Medulla oblongata (tissue), 1 donor: ENCODE data around the gene PTPRM.

Experiments used
- DNase-seq: peaks from one replicate; pipeline ENCODE4 v3.0.0-alpha.2; 2015; ENCODE audit errors: extremely low spot score

Gene PTPRM

GRCh38 chr18:8163286-8163959 is 596.3 kb downstream of the PTPRM start:
- DNase-seq: peak; percentile 61

- no peak for DNase-seq
Measured at GRCh38 chr18:8165095-8165494, 598.0 kb downstream of the PTPRM start.

GRCh38 chr18:8167026-8167425 is 599.9 kb downstream of the PTPRM start:
- DNase-seq: no peak

GRCh38 chr18:8167673-8168072 is 600.6 kb downstream of the PTPRM start:
- no peak for DNase-seq

- DNase-seq: no peak
Measured at GRCh38 chr18:8169722-8170121, 602.6 kb downstream of the PTPRM start.

- no peak for DNase-seq
Measured at GRCh38 chr18:8174771-8175170, 607.7 kb downstream of the PTPRM start.

- DNase-seq: no peak
Measured at GRCh38 chr18:8175501-8176061, 608.5 kb downstream of the PTPRM start.

- peak; percentile 32 for DNase-seq
Measured at GRCh38 chr18:8176109-8176508, 609.0 kb downstream of the PTPRM start.

- DNase-seq: no peak
Measured at GRCh38 chr18:8176554-8176953, 609.4 kb downstream of the PTPRM start.

- DNase-seq: no peak
Measured at GRCh38 chr18:8177330-8178016, 610.4 kb downstream of the PTPRM start.

- DNase-seq: no peak
Measured at GRCh38 chr18:8186413-8186812, 619.3 kb downstream of the PTPRM start.

GRCh38 chr18:8188184-8188583 is 621.1 kb downstream of the PTPRM start:
- no peak for DNase-seq

GRCh38 chr18:8190980-8191379 is 623.9 kb downstream of the PTPRM start:
- no peak for DNase-seq

GRCh38 chr18:8194431-8194830 is 627.3 kb downstream of the PTPRM start:
- no peak for DNase-seq

GRCh38 chr18:8196238-8196637 is 629.1 kb downstream of the PTPRM start:
- no peak for DNase-seq

- DNase-seq: no peak
Measured at GRCh38 chr18:8197499-8197898, 630.4 kb downstream of the PTPRM start.

- DNase-seq: no peak
Measured at GRCh38 chr18:8207996-8208395, 640.9 kb downstream of the PTPRM start.

GRCh38 chr18:8208716-8209115 is 641.6 kb downstream of the PTPRM start:
- DNase-seq: no peak

- DNase-seq: no peak
Measured at GRCh38 chr18:8212896-8213780, 646.0 kb downstream of the PTPRM start.

GRCh38 chr18:8215741-8216140 is 648.6 kb downstream of the PTPRM start:
- DNase-seq: no peak

GRCh38 chr18:8217051-8217564 is 650.0 kb downstream of the PTPRM start:
- no peak for DNase-seq

- no peak for DNase-seq
Measured at GRCh38 chr18:8218197-8218596, 651.1 kb downstream of the PTPRM start.
